GM13977 (cell line): ENCODE results near the gene MOB4.

Source experiments
- DNase-seq: peaks from one replicate; pipeline ENCODE4 v3.0.0; 2012; ENCODE audit warnings: low spot score
- in situ Hi-C: fragments of 300-500 bp; cut with MboI; formaldehyde crosslinking; loops from one replicate; pipeline ENCODE4 v1.12.0; 2022; ENCODE audit warnings: low sequenced_read_pairs, low pct_unique_long_range_greater_than_20kb, mixed read lengths, inconsistent platforms; ENCODE audit not compliant: unreplicated experiment
- TF ChIP-seq, protein P1 (sequence below): IDR thresholded peaks from 2 replicates; pipeline ENCODE4 v1.5.1; 2012; ENCODE audit warnings: mild to moderate bottlenecking, control low read depth; ENCODE audit not compliant: insufficient read depth; ENCODE audit errors: extremely low read depth, missing control alignments

The MOB4 gene

DNA sequence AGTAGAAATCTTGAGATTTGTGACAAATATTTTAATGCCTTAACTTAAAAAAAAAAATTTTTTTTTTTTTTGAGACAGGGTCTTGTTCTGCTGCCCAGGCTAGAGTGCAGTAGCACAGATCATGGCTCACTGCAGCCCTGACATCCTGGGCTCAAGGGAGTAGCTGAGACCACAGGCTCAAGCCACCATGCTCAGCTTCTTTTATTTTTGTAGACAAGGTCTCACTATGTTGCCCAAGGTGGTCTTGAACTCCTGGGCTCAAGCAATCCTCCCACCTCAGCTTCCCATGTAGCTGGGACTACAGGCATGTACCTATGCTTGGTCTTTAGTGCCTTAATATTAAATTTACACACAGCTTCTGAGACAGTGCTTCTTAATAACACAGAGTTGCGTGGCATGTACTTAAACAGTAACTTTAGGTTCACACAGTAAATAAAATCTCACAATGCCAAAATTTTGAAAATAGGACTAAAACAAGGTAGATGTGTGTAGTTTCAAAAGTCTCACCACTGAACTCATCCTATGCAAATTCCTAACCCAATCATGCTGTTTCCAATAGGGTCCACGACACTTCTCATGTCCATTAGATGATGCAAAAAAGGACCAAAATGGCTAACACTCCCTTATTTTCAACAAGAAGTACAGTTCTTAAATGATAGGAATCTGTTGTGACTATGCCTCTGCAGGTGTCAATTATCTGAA is 20.3 kb upstream of the MOB4 start:
- TF ChIP-seq, protein P1, sequence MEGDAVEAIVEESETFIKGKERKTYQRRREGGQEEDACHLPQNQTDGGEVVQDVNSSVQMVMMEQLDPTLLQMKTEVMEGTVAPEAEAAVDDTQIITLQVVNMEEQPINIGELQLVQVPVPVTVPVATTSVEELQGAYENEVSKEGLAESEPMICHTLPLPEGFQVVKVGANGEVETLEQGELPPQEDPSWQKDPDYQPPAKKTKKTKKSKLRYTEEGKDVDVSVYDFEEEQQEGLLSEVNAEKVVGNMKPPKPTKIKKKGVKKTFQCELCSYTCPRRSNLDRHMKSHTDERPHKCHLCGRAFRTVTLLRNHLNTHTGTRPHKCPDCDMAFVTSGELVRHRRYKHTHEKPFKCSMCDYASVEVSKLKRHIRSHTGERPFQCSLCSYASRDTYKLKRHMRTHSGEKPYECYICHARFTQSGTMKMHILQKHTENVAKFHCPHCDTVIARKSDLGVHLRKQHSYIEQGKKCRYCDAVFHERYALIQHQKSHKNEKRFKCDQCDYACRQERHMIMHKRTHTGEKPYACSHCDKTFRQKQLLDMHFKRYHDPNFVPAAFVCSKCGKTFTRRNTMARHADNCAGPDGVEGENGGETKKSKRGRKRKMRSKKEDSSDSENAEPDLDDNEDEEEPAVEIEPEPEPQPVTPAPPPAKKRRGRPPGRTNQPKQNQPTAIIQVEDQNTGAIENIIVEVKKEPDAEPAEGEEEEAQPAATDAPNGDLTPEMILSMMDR: no peak
- no peak for DNase-seq
- in situ Hi-C loops: no loop called here

- in situ Hi-C loops: no loop called here
- TF ChIP-seq, protein P1: no peak
- no peak for DNase-seq
Measured at GRCh38 chr2:197496695-197497094, 19.2 kb upstream of the MOB4 start.

- TF ChIP-seq, protein P1: no peak
- in situ Hi-C loops: no loop called here
- DNase-seq: no peak
Measured at GRCh38 chr2:197497326-197497725, 18.5 kb upstream of the MOB4 start.

DNA sequence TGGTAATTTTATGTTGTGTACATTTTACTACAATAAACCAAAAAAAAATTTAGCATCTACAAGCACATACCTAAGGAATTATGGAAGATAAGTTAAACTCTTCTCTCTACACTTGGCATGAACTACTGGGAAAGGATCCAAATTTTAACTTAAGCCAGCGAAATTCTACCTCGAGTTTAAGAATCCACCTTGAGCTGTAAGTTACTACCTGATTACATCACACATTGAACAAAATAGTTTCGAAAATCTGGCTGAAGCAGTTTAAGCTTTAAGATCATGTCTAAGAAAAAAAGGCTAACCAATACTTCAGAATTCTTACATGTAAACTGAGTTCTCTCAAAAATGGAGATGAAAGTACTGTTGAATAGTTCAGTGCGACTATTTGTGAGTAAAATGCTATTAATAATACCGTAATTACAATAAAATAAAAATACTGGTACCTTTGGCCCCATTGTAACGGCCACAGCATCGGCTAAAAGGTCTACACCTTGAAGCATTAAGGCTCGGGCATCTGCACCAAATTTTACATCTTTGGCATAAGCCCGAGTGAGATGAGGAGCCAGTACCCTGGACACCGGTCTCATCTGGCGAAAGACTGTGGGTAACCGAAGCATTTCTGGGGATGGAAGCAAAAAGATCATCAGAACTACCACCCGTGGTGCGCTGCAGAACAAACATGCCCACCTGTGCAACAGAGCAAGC is 17.5 kb upstream of the MOB4 start:
- no peak for DNase-seq
- in situ Hi-C loops: no loop called here
- TF ChIP-seq, protein P1: no peak

DNA sequence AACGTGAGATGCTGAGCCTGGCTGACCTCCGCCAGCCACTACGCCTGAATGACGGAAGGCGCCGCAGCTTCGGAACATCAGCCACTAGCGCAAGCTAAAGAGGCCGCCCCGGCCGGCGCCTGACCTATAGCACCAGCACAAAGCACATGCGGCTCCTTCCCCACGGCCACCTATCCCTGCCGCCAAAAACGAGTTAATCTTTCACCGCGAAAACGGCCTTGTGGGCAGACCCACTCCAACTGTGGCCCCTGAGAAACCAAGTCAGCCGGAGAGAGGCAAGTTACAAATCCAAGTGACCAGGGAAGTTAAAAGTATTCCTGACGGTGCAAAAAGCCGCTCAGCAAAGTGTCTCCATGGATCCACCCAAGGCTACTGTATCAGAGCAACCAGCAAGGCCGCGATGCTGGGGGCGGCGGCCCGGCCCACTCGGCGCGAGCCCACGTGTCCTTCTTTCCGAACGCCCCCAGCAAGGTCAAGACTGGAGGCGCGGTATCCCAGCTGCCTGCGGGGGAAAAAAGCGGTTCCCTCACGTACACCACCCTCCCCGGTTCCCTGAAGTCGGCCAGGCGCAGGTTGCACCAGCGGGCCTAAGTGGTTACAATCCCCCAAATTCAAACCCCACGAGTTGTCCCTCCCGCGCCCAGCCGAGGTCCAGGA is 16.8 kb upstream of the MOB4 start:
- in situ Hi-C loops: no loop called here
- TF ChIP-seq, protein P1: no peak
- peak; percentile 45 for DNase-seq

DNA sequence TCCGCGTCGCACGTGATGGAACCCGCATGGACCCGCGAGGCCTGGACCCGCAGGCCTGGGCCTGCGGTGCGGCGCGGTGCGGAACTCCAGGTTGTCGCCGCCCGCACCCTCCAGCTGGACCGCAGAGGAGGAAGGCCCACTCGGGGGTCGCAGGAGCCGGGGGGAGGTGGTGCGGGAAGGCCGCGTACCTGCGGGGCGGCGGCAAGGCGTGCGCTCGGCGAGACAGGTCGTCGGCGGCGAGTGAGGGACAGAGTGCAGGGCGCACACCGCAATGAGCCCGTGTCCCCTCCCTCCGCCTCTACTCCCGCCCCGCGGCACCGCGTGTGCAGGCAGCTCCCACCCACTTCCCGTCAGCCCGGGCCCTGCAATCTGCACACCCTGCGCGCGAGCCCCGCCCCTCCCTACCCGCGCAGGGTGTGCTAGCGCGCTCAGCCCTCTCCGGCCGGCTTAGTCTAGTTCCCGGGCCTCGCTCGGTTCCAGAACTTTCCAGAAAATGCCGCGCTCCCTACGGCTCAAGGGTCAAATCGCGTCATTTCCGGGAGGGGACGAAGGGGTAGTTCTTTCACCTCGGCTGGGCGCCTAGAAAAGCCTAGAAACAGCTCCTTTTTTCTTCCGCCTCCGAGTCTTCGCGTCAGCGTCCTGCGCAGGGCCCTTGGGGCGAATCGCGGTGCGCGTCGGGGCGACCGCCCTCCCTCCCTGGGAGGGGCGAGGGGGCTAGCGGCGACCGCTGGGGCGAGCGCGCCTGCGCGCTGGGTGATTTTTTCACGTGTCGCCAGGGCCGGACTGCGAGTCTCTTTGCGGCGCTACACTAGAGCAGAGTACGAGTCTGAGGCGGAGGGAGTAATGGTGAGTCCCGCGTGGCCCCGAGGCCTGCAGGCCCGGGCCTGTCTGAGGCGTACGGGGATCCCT is 16.0 kb upstream of the MOB4 start, which contains the start of the genes HSPD1 and HSPE1:
Gene HSPD1 (minus strand): TSS at position 247 of the 909 bp plus-strand sequence. CDS start 992 bp downstream, outside the sequence.
Gene HSPE1 (plus strand): TSS at position 786 of the 909 bp plus-strand sequence. CDS start 58 bp downstream, at position 844.
- in situ Hi-C loops: no loop called here
- DNase-seq: peak; percentile 97
- TF ChIP-seq, protein P1: peak; percentile 85
